Esophagus squamous epithelium (tissue), 5 donors: ENCODE measurements around the gene DNAAF5. TPM values are rescaled to one million over a fixed set of nuclear protein-coding genes. Genes with fewer than 3 reads are reported as not detected.
A peak's percentile ranks its signal among the peaks of the same experiment; 100 is the strongest.

Experiments
- DNase-seq: peaks from one replicate; lab custom pipeline; 2025; lab: John Stamatoyannopoulos, UW
- H3K27ac ChIP-seq, 4 donors: fragments of 200-600 bp; sonication (generic); one replicate each; pipeline ENCODE4 v1.5.1; 2016 to 2019; ENCODE audit warnings: mild to moderate bottlenecking in 1 of 4
- H3K27me3 ChIP-seq, 4 donors: fragments of 200-600 bp; sonication (generic); 1 replicate in 3 of 4; 2 replicates in 1 of 4; pipeline versions ENCODE4 v1.5.1 to v1.6.0; 2017 to 2021; ENCODE audit warnings: antibody characterized with exemption in 1 of 4
- H3K36me3 ChIP-seq, 3 donors: fragments of 200-600 bp; sonication (generic); one replicate each; pipeline ENCODE4 v1.5.1; 2016 to 2019
- H3K4me1 ChIP-seq, 3 donors: fragments of 200-600 bp; sonication (generic); one replicate each; pipeline ENCODE4 v1.5.1; 2017 to 2019
- H3K4me3 ChIP-seq, 4 donors: fragments of 200-600 bp; sonication (generic); 1 replicate in 3 of 4; 2 replicates in 1 of 4; pipeline ENCODE4 v1.5.1; 2016 to 2019; ENCODE audit warnings: mild to moderate bottlenecking in 2 of 4, moderate library complexity in 1 of 4
- H3K9me3 ChIP-seq, 3 donors: fragments of 200-600 bp; sonication (generic); one replicate each; pipeline ENCODE4 v1.5.1; 2016 to 2019
- POLR2A ChIP-seq, 4 donors: fragments of 450-650 bp; IDR thresholded peaks; one replicate each; pipeline ENCODE4 v1.6.1; 2017; ENCODE audit warnings: antibody characterized with exemption in 4 of 4, mild to moderate bottlenecking in 4 of 4, moderate library complexity in 3 of 4
- WGBS, 2 donors: methylation state at CpG; one replicate each; pipeline ENCODE4 v1.1.5; 2018; 5-methylcytosine and 5-hydroxymethylcytosine counted together
- intact Hi-C: fragments of 100-400 bp; cut with DNase I; formaldehyde crosslinking; loops from one replicate; pipeline ENCODE4 v1.15.0; 2022
- total RNA-seq, 4 donors: library from RNA; depleted of rRNA; stranded (reverse); fragments of >200 nt; gene quantifications; one replicate each; pipeline ENCODE4 v1.1.0, GENCODE V29; 2016
- TF ChIP-seq, protein P1 (sequence below), 6 experiments: fragments of 450-650 bp in 4 of 6; fragments of 200-600 bp in 2 of 6; sonication (generic) in 2 of 6; IDR thresholded peaks; one replicate each; pipeline ENCODE4 v1.5.1; 2016 to 2019; ENCODE audit warnings: antibody characterized with exemption in 6 of 6, mild to moderate bottlenecking in 4 of 6, moderate library complexity in 4 of 6
- donor health status: DM: yes; HTN: yes; CAD: no.

The DNAAF5 gene
- total RNA-seq, 4 donors from 2014 or later = 23.7 to 30.1 (median 28.2) TPM

DNA sequence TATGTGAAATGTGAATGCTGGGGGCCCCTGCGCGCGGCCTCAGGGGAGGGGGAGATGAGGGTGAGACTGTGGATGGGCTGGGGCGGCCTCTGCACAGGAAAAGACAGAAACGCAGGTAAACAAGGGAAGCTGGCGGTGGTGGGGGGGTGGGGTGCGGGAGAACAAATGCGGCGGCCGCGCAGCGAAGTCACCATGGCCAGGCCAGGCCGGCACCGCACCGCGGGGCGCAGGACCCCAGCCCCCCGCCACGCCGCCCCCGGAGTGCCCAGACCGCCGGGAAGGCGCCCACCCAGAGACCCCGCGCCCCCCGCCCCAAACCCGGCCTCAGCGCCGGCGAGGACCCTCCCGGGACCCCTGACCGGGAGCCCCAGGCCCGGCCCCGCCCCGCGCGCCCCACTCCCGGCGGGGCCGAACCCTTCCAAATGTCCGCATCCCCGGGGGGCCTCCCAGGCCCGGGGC, 14.5 kb upstream of the DNAAF5 start:
- intact Hi-C loops = no loop called here
- 20% methylated on average over 15 of the region's 44 CpGs; no CpG with 5 or more reads in 1 of the 2 donors for WGBS, 2 donors
- Histone ChIP-seq H3K36me3 (peaks cover 0 to 7% (median 0%) of the 10 kb centered on the region in 3 donors), H3K27ac (peak overlapping the region; percentile 39 to 68 (median 65)), H3K9me3 (no peaks in the 10 kb centered on the region), H3K4me3 (peak overlapping the region; percentile 39 to 74 (median 59)), H3K27me3 (peaks cover 0 to 9% (median 0%) of the 10 kb centered on the region in 4 donors), H3K4me1 (peaks cover 0 to 19% (median 14%) of the 10 kb centered on the region in 3 donors)
- TF ChIP-seq, protein P1, sequence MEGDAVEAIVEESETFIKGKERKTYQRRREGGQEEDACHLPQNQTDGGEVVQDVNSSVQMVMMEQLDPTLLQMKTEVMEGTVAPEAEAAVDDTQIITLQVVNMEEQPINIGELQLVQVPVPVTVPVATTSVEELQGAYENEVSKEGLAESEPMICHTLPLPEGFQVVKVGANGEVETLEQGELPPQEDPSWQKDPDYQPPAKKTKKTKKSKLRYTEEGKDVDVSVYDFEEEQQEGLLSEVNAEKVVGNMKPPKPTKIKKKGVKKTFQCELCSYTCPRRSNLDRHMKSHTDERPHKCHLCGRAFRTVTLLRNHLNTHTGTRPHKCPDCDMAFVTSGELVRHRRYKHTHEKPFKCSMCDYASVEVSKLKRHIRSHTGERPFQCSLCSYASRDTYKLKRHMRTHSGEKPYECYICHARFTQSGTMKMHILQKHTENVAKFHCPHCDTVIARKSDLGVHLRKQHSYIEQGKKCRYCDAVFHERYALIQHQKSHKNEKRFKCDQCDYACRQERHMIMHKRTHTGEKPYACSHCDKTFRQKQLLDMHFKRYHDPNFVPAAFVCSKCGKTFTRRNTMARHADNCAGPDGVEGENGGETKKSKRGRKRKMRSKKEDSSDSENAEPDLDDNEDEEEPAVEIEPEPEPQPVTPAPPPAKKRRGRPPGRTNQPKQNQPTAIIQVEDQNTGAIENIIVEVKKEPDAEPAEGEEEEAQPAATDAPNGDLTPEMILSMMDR (IDR thresholded peaks at IDR 0.05) = no peak
- TF ChIP-seq POLR2A (IDR thresholded peaks at IDR 0.05) = no peak
- no peak for DNase-seq

GRCh38 chr7:712381-713138, 13.9 kb upstream of the DNAAF5 start:
- H3K27me3 ChIP-seq = peaks cover 0 to 9% (median 0%) of the 10 kb centered on the region in 4 donors
- intact Hi-C loops = no loop called here
- H3K27ac ChIP-seq = peak overlapping the region in 3 of 4 donors; percentile 39 to 68 (median 66)
- no peaks in the 10 kb centered on the region for H3K9me3 ChIP-seq
- TF ChIP-seq, protein P1 (IDR thresholded peaks at IDR 0.05) = no peak
- peaks cover 0 to 7% (median 0%) of the 10 kb centered on the region in 3 donors for H3K36me3 ChIP-seq
- peak overlapping the region; percentile 39 to 74 (median 59) for H3K4me3 ChIP-seq
- H3K4me1 ChIP-seq = peaks cover 0 to 19% (median 14%) of the 10 kb centered on the region in 3 donors
- WGBS, 2 donors = 60 to 66% methylated on average over 1 to 10 of the region's 74 CpGs
- no peak for DNase-seq

DNA sequence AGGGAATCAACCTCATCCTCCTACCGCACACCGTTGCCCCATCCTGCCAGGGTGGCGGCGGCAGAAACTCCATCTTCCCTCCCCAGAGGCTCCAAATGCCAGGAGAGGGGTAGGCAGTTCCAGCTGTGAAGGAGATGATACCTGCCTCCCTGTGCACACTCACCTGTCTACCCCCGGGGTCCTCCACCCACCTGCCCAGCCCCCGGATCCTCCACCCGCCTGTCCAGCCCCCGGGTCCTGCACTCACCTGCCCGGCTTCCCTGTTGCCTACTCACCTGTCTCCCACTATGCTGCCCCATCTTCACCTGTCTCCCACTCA, 13.4 kb upstream of the DNAAF5 start:
- 67 to 80% methylated on average over 6 to 7 of the region's 9 CpGs for WGBS, 2 donors
- TF ChIP-seq POLR2A (IDR thresholded peaks at IDR 0.05) = no peak
- TF ChIP-seq, protein P1 (IDR thresholded peaks at IDR 0.05) = no peak
- no peak for DNase-seq

DNA sequence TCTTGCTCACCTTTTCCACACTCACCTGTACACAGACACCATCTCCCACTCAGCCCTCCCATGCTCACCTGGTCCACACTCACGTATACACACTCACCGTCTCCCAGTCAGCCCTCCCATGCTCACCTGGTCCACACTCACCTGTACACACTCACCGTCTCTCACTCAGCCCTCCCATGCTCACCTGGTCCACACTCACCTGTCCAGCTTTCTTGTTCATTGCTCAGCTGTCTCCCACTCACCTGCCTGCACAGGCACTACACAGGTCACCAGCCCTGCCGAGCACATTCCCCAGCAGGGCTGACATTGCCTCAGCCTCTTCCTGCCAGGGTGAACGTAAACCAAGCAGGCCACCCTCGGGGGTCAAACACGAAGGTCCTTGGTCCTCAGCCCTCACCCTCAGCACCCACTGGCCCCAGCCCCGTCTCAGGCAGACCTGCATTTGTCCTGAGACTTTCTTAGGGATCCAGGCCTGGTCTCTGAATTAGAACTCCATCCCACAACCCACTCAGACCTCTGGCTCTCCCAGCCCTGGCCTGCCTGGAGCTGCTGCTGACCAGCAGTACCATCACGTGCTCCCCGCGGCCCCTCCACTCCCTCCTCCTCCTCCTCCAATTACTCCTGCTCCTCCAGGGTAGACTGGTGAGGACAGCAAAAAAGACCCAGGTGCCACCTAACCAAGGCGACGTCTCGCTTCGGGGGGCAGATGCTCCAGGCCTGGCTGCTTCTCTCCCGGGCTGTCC, 12.8 kb upstream of the DNAAF5 start:
- H3K9me3 ChIP-seq = no peaks in the 10 kb centered on the region
- peaks cover 0 to 9% (median 0%) of the 10 kb centered on the region in 4 donors for H3K27me3 ChIP-seq
- intact Hi-C loops = no loop called here
- H3K4me1 ChIP-seq = peaks cover 0 to 19% (median 14%) of the 10 kb centered on the region in 3 donors
- DNase-seq = no peak
- TF ChIP-seq, protein P1 (IDR thresholded peaks at IDR 0.05) = no peak
- TF ChIP-seq POLR2A (IDR thresholded peaks at IDR 0.05) = no peak
- no peak overlapping the region for H3K4me3 ChIP-seq
- peaks cover 0 to 7% (median 0%) of the 10 kb centered on the region in 3 donors for H3K36me3 ChIP-seq
- no peak overlapping the region for H3K27ac ChIP-seq
- 83 to 93% methylated on average over 13 to 14 of the region's 16 CpGs for WGBS, 2 donors

More for the DNA sequence above, 13.4 kb upstream of the DNAAF5 start:
- Histone ChIP-seq H3K9me3 (no peaks in the 10 kb centered on the region), H3K4me3 (no peak overlapping the region), H3K27me3 (peaks cover 0 to 9% (median 0%) of the 10 kb centered on the region in 4 donors), H3K36me3 (peaks cover 0 to 7% (median 0%) of the 10 kb centered on the region in 3 donors), H3K4me1 (peaks cover 0 to 19% (median 14%) of the 10 kb centered on the region in 3 donors), H3K27ac (no peak overlapping the region)
- intact Hi-C loops = no loop called here
